ENCODE measurements around the gene ZBTB34.

GRCh38 chr9:126842977-126843799, 17.3 kb upstream of the ZBTB34 start:
- no peak for TF ChIP-seq POLR2A (IDR thresholded peaks at IDR 0.05)
- TF ChIP-seq CTCF (IDR thresholded peaks at IDR 0.05), result no peak
